Measurements from ENCODE around the gene CDCA7.

CDCA7 gene

GRCh38 chr2:173387660-173388059, 33.0 kb downstream of the CDCA7 start:
- H3K4me3 ChIP-seq (replicated peaks; ENCODE audit: insufficient read depth, low read length): no peak overlapping the region
- H3K27ac ChIP-seq (replicated peaks): no peak overlapping the region
- no peaks in the 10 kb centered on the region for H3K27me3 ChIP-seq (ENCODE audit: insufficient read depth, poor library complexity, severe bottlenecking)
- DNase-seq (ENCODE audit: low read depth in 1 of 2, low spot score in 1 of 2): no peak
- no peak for TF ChIP-seq CTCF (IDR thresholded peaks at IDR 0.05; ENCODE audit: insufficient read depth, low read length)

GRCh38 chr2:173388795-173389194, 34.1 kb downstream of the CDCA7 start:
- no peak for DNase-seq (ENCODE audit: low read depth in 1 of 2, low spot score in 1 of 2)
- Histone ChIP-seq H3K27ac (replicated peaks) (no peak overlapping the region), H3K4me3 (replicated peaks; ENCODE audit: insufficient read depth, low read length) (no peak overlapping the region), H3K27me3 (ENCODE audit: insufficient read depth, poor library complexity, severe bottlenecking) (no peaks in the 10 kb centered on the region)
- TF ChIP-seq REST (IDR thresholded peaks at IDR 0.05; ENCODE audit: insufficient replicate concordance, low read depth) (no peak), CTCF (IDR thresholded peaks at IDR 0.05; ENCODE audit: insufficient read depth, low read length) (no peak), POLR2AphosphoS5 (IDR thresholded peaks at IDR 0.05; ENCODE audit: low read depth) (no peak), GABPA (IDR thresholded peaks at IDR 0.05; ENCODE audit: low read depth) (no peak), SPI1 (IDR thresholded peaks at IDR 0.05; ENCODE audit: borderline replicate concordance, low read depth) (no peak)

- no peaks in the 10 kb centered on the region for H3K27me3 ChIP-seq (ENCODE audit: insufficient read depth, poor library complexity, severe bottlenecking)
- no peak for DNase-seq (ENCODE audit: low read depth in 1 of 2, low spot score in 1 of 2)
- H3K27ac ChIP-seq (replicated peaks): no peak overlapping the region
- TF ChIP-seq POLR2AphosphoS5 (IDR thresholded peaks at IDR 0.05; ENCODE audit: low read depth): no peak
- TF ChIP-seq CTCF (IDR thresholded peaks at IDR 0.05; ENCODE audit: insufficient read depth, low read length): no peak
- TF ChIP-seq REST (IDR thresholded peaks at IDR 0.05; ENCODE audit: insufficient replicate concordance, low read depth): no peak
- TF ChIP-seq SPI1 (IDR thresholded peaks at IDR 0.05; ENCODE audit: borderline replicate concordance, low read depth): no peak
- TF ChIP-seq GABPA (IDR thresholded peaks at IDR 0.05; ENCODE audit: low read depth): no peak
- H3K4me3 ChIP-seq (replicated peaks; ENCODE audit: insufficient read depth, low read length): no peak overlapping the region
These were observed 35.4 kb downstream of the CDCA7 start for GRCh38 chr2:173390036-173390435.

GRCh38 chr2:173392731-173393130, 38.1 kb downstream of the CDCA7 start:
- no peak for TF ChIP-seq GABPA (IDR thresholded peaks at IDR 0.05; ENCODE audit: low read depth)
- no peak for TF ChIP-seq SPI1 (IDR thresholded peaks at IDR 0.05; ENCODE audit: borderline replicate concordance, low read depth)
- TF ChIP-seq POLR2AphosphoS5 (IDR thresholded peaks at IDR 0.05; ENCODE audit: low read depth): no peak
- TF ChIP-seq REST (IDR thresholded peaks at IDR 0.05; ENCODE audit: insufficient replicate concordance, low read depth): no peak
- no peak for TF ChIP-seq CTCF (IDR thresholded peaks at IDR 0.05; ENCODE audit: insufficient read depth, low read length)
- peaks cover 2% of the 10 kb centered on the region for H3K27me3 ChIP-seq (ENCODE audit: insufficient read depth, poor library complexity, severe bottlenecking)
- no peak overlapping the region for H3K27ac ChIP-seq (replicated peaks)
- H3K4me3 ChIP-seq (replicated peaks; ENCODE audit: insufficient read depth, low read length): no peak overlapping the region
- DNase-seq (ENCODE audit: low read depth in 1 of 2, low spot score in 1 of 2): no peak

All from HL-60 (cell line).